GM06990 (cell line): ENCODE data around the gene U2AF1L4.

Experiments
- DNase-seq: peaks from one replicate; pipeline ENCODE4 v3.0.0-alpha.2; 2011; ENCODE audit not compliant: insufficient read length; ENCODE audit errors: extremely low read depth
- H3K27me3 ChIP-seq: replicated peaks from 2 replicates; pipeline ENCODE4 v1.6.0; 2011; ENCODE audit warnings: low read length; ENCODE audit not compliant: control insufficient read depth, insufficient read depth
- H3K36me3 ChIP-seq: 2 replicates; pipeline ENCODE4 v1.5.1; 2011; ENCODE audit warnings: low read length; ENCODE audit not compliant: control insufficient read depth, insufficient read depth
- H3K4me3 ChIP-seq: replicated peaks from 2 replicates; pipeline ENCODE4 v1.5.1; 2011; ENCODE audit warnings: low read depth, mild to moderate bottlenecking, control low read depth, low read length
- CTCF ChIP-seq: IDR thresholded peaks from 2 replicates; pipeline ENCODE4 v1.5.1; 2011; ENCODE audit warnings: low read length, control low read depth, mild to moderate bottlenecking, inconsistent platforms; ENCODE audit not compliant: insufficient read depth, poor library complexity, severe bottlenecking

Gene U2AF1L4

GRCh38 chr19:35756377-35757230 is 11.4 kb upstream of the U2AF1L4 start, which contains the start of gene HSPB6:
HSPB6 (minus strand) TSS chr19:35757029; CDS start chr19:35757008, 21 bp downstream.
- H3K36me3 ChIP-seq = peaks cover 20% of the 10 kb centered on the region
- no peak for TF ChIP-seq CTCF
- H3K4me3 ChIP-seq = peak within 1 kb of the TSS; percentile 51
- H3K27me3 ChIP-seq = no peaks in the 10 kb centered on the region
- DNase-seq = no peak

- Histone ChIP-seq H3K36me3 (peaks cover 17% of the 10 kb centered on the region), H3K4me3 (no peak overlapping the region), H3K27me3 (no peaks in the 10 kb centered on the region)
- DNase-seq = no peak
- no peak for TF ChIP-seq CTCF
Observed at GRCh38 chr19:35755550-35756376, 10.5 kb upstream of the U2AF1L4 start.

- DNase-seq = no peak
- H3K27me3 ChIP-seq = no peaks in the 10 kb centered on the region
- TF ChIP-seq CTCF = no peak
- no peak overlapping the region for H3K4me3 ChIP-seq
- peaks cover 17% of the 10 kb centered on the region for H3K36me3 ChIP-seq
Observed at GRCh38 chr19:35755131-35755549, 9.9 kb upstream of the U2AF1L4 start.

GRCh38 chr19:35754370-35755130 is 9.3 kb upstream of the U2AF1L4 start:
- no peaks in the 10 kb centered on the region for H3K27me3 ChIP-seq
- peaks cover 17% of the 10 kb centered on the region for H3K36me3 ChIP-seq
- TF ChIP-seq CTCF = no peak
- no peak overlapping the region for H3K4me3 ChIP-seq
- no peak for DNase-seq

GRCh38 chr19:35753634-35754369 is 8.6 kb upstream of the U2AF1L4 start:
- no peak for TF ChIP-seq CTCF
- no peak for DNase-seq
- H3K4me3 ChIP-seq = no peak overlapping the region
- peaks cover 17% of the 10 kb centered on the region for H3K36me3 ChIP-seq
- no peaks in the 10 kb centered on the region for H3K27me3 ChIP-seq
